IPS DF 19.7 (cell line): ENCODE measurements around the gene NKAIN2.
"Not testable (repeated sequence)": the region's sequence is repeated elsewhere in the genome, so short reads cannot be mapped to it uniquely, and the experiment has no call there.

ENCODE experiments used
- DNase-seq: peaks from one replicate; pipeline ENCODE4 v3.0.0-alpha.2; 2013; ENCODE audit warnings: low read depth, low spot score

The NKAIN2 gene

GRCh38 chr6:124494956-124495664 is 691.4 kb downstream of the NKAIN2 start:
- DNase-seq, result no peak

GRCh38 chr6:124495665-124496190 is 692.1 kb downstream of the NKAIN2 start:
- DNase-seq, result no peak

GRCh38 chr6:124496334-124496733 is 692.7 kb downstream of the NKAIN2 start:
- no peak for DNase-seq

- DNase-seq, result no peak
Observed at GRCh38 chr6:124512431-124512830, 708.8 kb downstream of the NKAIN2 start.

GRCh38 chr6:124517339-124517738 is 713.7 kb downstream of the NKAIN2 start:
- DNase-seq, result no peak

- DNase-seq, result no peak
Observed at GRCh38 chr6:124520514-124520913, 716.8 kb downstream of the NKAIN2 start.

GRCh38 chr6:124522335-124522734 is 718.7 kb downstream of the NKAIN2 start:
- no peak for DNase-seq

- DNase-seq, result no peak
Observed at GRCh38 chr6:124524491-124525200, 721.0 kb downstream of the NKAIN2 start.

- DNase-seq, result no peak
Observed at GRCh38 chr6:124530926-124531325, 727.3 kb downstream of the NKAIN2 start.

- no peak for DNase-seq
Observed at GRCh38 chr6:124535299-124535698, 731.6 kb downstream of the NKAIN2 start.

GRCh38 chr6:124535746-124536145 is 732.1 kb downstream of the NKAIN2 start:
- no peak for DNase-seq

GRCh38 chr6:124536157-124536841 is 732.6 kb downstream of the NKAIN2 start:
- no peak for DNase-seq

- no peak for DNase-seq
Observed at GRCh38 chr6:124536842-124537191, 733.2 kb downstream of the NKAIN2 start.

GRCh38 chr6:124539096-124539495 is 735.4 kb downstream of the NKAIN2 start:
- no peak for DNase-seq

- no peak for DNase-seq
Observed at GRCh38 chr6:124541573-124541972, 737.9 kb downstream of the NKAIN2 start.

GRCh38 chr6:124546601-124547000 is 742.9 kb downstream of the NKAIN2 start:
- DNase-seq, result no peak

- DNase-seq, result no peak
Observed at GRCh38 chr6:124551711-124552233, 748.1 kb downstream of the NKAIN2 start.

GRCh38 chr6:124557873-124558272 is 754.2 kb downstream of the NKAIN2 start:
- no peak for DNase-seq

- DNase-seq, result not testable (repeated sequence)
Observed at GRCh38 chr6:124560078-124560477, 756.4 kb downstream of the NKAIN2 start.

GRCh38 chr6:124560873-124561567 is 757.4 kb downstream of the NKAIN2 start:
- no peak for DNase-seq

- DNase-seq, result no peak
Observed at GRCh38 chr6:124561635-124562130, 758.0 kb downstream of the NKAIN2 start.
